Fibroblast of mammary gland (primary cell): Measurements from ENCODE around the gene NDUFS6.

ENCODE experiments used
- DNase-seq: peaks from one replicate; pipeline ENCODE4 v3.0.0-alpha.2; 2010; ENCODE audit warnings: low read depth
- H3K4me3 ChIP-seq: 2 replicates; pipeline ENCODE4 v1.5.1; 2011; ENCODE audit warnings: low read depth, mild to moderate bottlenecking, low read length, moderate library complexity; ENCODE audit not compliant: control insufficient read depth
- CTCF ChIP-seq: conservative IDR thresholded peaks from 2 replicates; pipeline ENCODE4 v1.5.1; 2011; ENCODE audit warnings: low read depth, low read length, inconsistent platforms; ENCODE audit not compliant: control insufficient read depth, insufficient read depth

The NDUFS6 gene

GRCh38 chr5:1779021-1779680 lies 22.1 kb upstream of the NDUFS6 start:
- TF ChIP-seq CTCF: no peak
- no peak overlapping the region for H3K4me3 ChIP-seq
- DNase-seq: no peak

DNA sequence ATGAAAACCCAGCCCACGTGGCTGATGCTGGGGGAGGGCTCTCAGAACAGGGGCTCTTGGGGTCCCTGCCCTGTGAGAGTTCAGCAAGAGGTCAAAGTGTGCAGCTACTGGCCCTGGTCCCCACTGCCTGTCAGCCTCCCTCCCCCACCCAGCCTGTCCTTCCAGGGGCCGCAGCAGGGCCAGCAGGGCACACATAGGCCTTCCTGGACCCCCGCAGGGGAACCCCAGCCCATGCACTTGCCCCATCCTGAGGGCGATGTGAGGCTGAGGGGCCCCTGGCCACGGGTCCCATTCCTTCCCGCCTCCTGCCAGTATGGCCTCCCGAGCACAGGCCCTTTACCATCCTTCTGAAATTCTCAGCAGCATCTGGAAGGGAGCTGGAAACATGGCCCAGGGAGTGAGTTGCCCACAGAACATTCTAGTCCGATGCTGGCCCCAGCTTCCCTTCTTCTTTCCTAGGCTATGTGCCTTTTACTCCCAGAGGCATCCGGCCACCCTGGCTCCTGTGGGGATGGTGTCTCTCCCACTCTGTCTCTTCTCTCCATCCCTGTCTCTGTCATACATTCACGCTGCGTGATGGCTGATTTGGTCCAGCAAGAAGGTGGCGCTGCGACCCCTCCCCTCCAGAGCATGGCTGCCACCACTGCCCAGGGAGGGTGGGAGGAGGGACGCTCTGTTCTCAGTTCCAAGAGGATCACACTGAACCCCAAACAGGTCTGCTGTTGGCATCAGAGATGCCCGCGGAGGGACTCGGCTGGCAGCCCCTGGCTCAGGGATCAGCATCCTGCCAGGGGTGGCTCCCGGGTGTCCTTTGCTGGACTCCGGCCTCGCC lies 21.2 kb upstream of the NDUFS6 start:
- TF ChIP-seq CTCF: no peak
- H3K4me3 ChIP-seq: no peak overlapping the region
- DNase-seq: no peak

DNA sequence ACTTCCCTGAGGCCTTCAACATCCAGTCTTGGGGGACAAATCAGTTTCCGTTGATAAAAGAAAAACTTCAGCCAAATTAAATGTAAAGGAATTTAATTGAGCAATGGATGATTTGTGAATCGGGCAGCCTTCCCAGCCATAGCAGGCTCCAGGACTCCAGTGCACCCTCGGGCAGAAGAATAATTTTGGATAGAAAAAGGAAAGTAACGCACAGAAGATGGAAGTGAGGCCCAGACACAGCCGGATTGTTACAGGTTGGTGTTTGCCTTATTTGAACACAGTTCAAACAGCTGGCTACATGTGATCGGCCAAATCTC lies 20.6 kb upstream of the NDUFS6 start:
- TF ChIP-seq CTCF: no peak
- no peak for DNase-seq
- no peak overlapping the region for H3K4me3 ChIP-seq

DNA sequence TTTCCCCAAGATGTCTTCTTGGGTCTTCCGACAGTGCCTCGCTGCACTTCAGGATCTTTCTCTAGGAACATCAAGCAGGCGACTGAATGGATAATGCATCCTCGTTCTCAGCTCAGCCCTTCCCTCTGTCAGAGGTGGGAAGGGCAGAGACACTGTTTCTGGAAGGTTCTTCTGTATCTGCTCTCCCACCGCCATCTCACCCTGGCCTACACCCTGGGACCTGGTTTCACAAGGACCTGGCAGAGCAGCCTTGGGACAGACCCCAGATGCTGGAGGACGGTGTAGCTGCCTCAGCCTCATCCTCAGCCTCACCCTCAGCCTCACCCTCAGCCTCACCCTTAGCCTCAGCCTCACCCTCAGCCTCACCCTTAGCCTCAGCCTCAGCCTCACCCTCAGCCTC lies 20.1 kb upstream of the NDUFS6 start:
- H3K4me3 ChIP-seq: no peak overlapping the region
- no peak for DNase-seq
- no peak for TF ChIP-seq CTCF

DNA sequence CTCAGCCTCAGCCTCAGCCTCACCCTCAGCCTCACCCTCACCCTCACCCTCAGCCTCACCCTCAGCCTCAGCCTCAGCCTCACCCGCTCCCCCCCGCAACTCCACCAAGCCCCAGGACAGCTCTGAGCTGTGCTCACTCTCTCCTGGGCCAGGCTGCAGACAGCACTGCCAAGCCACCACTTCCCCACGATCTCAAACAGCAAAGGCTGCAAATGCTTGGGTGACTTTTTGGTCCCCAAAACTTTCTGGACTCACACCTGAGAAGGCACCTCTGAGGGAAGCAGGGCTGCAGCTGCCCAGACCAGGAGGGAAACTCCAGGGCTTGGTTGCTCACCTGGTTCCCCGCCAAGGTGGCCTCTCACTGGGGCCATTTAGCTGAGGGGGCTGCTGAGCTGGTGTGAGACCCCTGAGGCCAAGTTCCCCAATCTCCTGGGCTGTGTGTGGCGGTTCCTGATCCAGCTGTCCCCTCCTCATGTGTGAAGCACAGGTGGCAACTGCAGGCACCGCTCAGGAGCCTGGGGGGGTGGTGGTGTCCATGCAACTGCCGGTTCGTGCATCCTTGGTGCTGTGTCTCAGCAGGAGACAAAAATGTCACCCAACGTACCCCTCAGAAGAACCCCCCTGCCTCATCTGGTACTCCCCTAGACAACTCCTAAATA lies 19.4 kb upstream of the NDUFS6 start:
- TF ChIP-seq CTCF: no peak
- no peak overlapping the region for H3K4me3 ChIP-seq
- DNase-seq: no peak

- no peak for TF ChIP-seq CTCF
- no peak for DNase-seq
- H3K4me3 ChIP-seq: no peak overlapping the region
Measured at GRCh38 chr5:1782385-1783215, 18.6 kb upstream of the NDUFS6 start.
